ENCODE data around the gene IGF2BP2. TPM values are rescaled to one million over a fixed set of nuclear protein-coding genes. Genes with fewer than 3 reads are reported as not detected.

Gene IGF2BP2
- total and polyA plus RNA-seq, 9 of the 15 experiments (the other 6 are each of a cell fraction or from before 2014, with no cell fraction given) = 3.2 to 59.6 (median 30.5) TPM

- TF ChIP-seq ZNF407 (IDR thresholded peaks at IDR 0.05; ENCODE audit: low read depth) = no peak
- TF ChIP-seq, protein P1, sequence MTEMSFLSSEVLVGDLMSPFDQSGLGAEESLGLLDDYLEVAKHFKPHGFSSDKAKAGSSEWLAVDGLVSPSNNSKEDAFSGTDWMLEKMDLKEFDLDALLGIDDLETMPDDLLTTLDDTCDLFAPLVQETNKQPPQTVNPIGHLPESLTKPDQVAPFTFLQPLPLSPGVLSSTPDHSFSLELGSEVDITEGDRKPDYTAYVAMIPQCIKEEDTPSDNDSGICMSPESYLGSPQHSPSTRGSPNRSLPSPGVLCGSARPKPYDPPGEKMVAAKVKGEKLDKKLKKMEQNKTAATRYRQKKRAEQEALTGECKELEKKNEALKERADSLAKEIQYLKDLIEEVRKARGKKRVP (CRISPR knock-in tag; IDR thresholded peaks at IDR 0.05) = no peak
- TF ChIP-seq FOXJ2 (tag; IDR thresholded peaks at IDR 0.05) = no peak
- TF ChIP-seq ZNF217 (CRISPR knock-in tag; IDR thresholded peaks at IDR 0.05) = no peak
- TF ChIP-seq CTBP1 (IDR thresholded peaks at IDR 0.05; ENCODE audit: borderline replicate concordance) = no peak
- TF ChIP-seq RCOR1 (IDR thresholded peaks at IDR 0.05; ENCODE audit: borderline replicate concordance in 1 of 2, low read depth in 2 of 2, low read length in 2 of 2) = no peak
- TF ChIP-seq RBM39 (optimal IDR thresholded peaks at IDR 0.05; ENCODE audit: low read depth, low read length) = no peak
- no peak for TF ChIP-seq TFAM (CRISPR knock-in tag; conservative IDR thresholded peaks at IDR 0.05)
- no peak for TF ChIP-seq SAFB2 (IDR thresholded peaks at IDR 0.05; ENCODE audit: borderline replicate concordance, low read depth, low read length, severe bottlenecking)
- TF ChIP-seq ZNF324 (CRISPR knock-in tag; IDR thresholded peaks at IDR 0.05) = no peak
- TF ChIP-seq, protein P2, sequence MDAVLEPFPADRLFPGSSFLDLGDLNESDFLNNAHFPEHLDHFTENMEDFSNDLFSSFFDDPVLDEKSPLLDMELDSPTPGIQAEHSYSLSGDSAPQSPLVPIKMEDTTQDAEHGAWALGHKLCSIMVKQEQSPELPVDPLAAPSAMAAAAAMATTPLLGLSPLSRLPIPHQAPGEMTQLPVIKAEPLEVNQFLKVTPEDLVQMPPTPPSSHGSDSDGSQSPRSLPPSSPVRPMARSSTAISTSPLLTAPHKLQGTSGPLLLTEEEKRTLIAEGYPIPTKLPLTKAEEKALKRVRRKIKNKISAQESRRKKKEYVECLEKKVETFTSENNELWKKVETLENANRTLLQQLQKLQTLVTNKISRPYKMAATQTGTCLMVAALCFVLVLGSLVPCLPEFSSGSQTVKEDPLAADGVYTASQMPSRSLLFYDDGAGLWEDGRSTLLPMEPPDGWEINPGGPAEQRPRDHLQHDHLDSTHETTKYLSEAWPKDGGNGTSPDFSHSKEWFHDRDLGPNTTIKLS (IDR thresholded peaks at IDR 0.05; ENCODE audit: borderline replicate concordance, low read depth) = no peak
- TF ChIP-seq, protein P3, sequence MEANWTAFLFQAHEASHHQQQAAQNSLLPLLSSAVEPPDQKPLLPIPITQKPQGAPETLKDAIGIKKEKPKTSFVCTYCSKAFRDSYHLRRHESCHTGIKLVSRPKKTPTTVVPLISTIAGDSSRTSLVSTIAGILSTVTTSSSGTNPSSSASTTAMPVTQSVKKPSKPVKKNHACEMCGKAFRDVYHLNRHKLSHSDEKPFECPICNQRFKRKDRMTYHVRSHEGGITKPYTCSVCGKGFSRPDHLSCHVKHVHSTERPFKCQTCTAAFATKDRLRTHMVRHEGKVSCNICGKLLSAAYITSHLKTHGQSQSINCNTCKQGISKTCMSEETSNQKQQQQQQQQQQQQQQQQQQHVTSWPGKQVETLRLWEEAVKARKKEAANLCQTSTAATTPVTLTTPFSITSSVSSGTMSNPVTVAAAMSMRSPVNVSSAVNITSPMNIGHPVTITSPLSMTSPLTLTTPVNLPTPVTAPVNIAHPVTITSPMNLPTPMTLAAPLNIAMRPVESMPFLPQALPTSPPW (CRISPR knock-in tag; IDR thresholded peaks at IDR 0.05) = no peak
- no peak for TF ChIP-seq NFIX (CRISPR knock-in tag; IDR thresholded peaks at IDR 0.05; ENCODE audit: low read depth)
These were observed 74.8 kb downstream of the IGF2BP2 start (continued) for GRCh38 chr3:185750015-185750414.
